Measurements from ENCODE around the gene SEMA5B.

The SEMA5B gene

GRCh38 chr3:122952520-122952919 is 75.0 kb downstream of the SEMA5B start:
- DNase-seq (ENCODE audit: low read depth, low spot score), result no peak
- no peak overlapping the region for H3K27ac ChIP-seq

DNA sequence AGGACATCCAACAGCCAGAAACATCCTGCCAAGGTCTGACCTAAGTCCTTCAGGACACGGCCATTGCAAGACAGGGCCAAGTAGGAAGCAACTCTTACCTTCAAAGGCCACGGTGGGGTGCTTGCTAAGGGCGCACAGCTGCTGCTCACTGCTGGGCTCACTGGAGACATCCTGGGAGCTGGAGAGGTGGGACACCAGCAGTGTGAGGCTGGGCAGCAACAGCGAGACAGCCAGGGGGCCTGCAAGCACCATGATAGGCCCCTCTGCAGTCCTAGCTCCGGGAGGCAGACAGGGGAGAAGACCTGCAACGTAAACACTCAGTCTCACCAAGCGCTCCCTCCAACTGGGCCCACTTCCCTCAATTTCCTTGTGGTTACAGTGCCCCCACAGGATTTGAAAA is 79.2 kb downstream of the SEMA5B start:
- no peak overlapping the region for H3K27ac ChIP-seq

GRCh38 chr3:122947738-122948137 is 79.8 kb downstream of the SEMA5B start:
- no peak overlapping the region for H3K27ac ChIP-seq
- DNase-seq (ENCODE audit: low read depth, low spot score), result no peak

More for the DNA sequence above, 79.2 kb downstream of the SEMA5B start:
- no peak for DNase-seq (ENCODE audit: low read depth, low spot score)

DNA sequence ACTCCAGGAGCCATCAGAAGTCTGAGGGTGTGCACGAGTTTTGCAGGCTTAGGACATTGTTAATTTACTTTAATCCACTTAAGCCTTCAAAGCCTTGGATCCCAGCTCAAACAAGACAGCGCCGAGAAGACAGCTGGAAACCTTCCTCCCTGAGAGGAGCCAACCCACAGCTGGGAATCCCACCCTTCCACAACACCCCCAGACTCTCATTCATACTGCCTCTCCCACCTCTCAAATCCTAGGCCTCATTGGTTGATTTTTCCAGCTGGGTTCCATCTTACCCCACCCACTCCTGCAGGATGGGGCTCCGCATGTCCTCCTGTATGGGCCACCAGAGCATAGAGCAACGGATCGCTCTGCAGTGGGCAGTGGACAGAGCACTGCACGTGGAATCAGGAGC is 80.4 kb downstream of the SEMA5B start:
- DNase-seq (ENCODE audit: low read depth, low spot score), result no peak
- H3K27ac ChIP-seq, result no peak overlapping the region

DNA sequence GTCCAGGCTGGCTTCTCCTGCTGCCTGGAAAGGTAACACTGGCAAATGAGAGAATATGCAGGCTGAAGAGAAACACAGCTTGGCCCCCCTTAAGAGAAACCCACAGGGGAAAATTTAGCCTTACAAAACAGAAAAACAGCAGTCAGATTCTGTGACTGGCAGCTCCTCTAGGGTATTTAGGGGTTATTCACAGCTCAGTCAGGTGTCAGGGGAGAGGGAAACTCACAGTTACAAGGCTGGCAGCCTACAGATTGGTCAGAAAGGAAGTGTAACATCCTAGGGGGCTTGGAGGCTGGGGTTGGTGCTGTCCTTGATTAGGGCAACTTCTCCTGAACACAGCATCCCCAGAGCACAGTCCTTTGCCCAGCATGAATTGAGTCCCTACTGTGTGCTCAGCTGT is 81.4 kb downstream of the SEMA5B start:
- no peak overlapping the region for H3K27ac ChIP-seq
- no peak for DNase-seq (ENCODE audit: low read depth, low spot score)

- H3K27ac ChIP-seq, result no peak overlapping the region
- DNase-seq (ENCODE audit: low read depth, low spot score), result no peak
These were observed 82.3 kb downstream of the SEMA5B start for GRCh38 chr3:122945230-122945629.

GRCh38 chr3:122944671-122945161 is 82.8 kb downstream of the SEMA5B start:
- no peak for DNase-seq (ENCODE audit: low read depth, low spot score)
- no peak overlapping the region for H3K27ac ChIP-seq

DNA sequence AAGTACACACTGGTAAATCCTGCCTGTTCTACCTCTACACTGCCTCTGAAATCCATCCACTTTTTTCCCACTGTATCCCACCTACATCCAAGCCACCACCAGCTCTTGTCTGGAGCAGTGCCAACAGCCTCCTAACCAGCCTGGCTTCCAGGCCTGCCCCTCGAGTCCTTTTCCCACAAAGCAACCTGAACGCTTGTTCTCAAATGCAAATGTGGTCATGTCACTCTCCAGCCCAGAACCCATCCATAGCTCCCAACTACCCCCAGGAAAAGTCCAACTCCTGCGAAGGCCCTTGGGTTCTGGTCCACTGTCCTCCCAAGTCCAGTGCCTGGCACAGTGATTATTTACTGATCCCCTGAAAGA is 83.8 kb downstream of the SEMA5B start:
- no peak for DNase-seq (ENCODE audit: low read depth, low spot score)
- H3K27ac ChIP-seq, result no peak overlapping the region

DNA sequence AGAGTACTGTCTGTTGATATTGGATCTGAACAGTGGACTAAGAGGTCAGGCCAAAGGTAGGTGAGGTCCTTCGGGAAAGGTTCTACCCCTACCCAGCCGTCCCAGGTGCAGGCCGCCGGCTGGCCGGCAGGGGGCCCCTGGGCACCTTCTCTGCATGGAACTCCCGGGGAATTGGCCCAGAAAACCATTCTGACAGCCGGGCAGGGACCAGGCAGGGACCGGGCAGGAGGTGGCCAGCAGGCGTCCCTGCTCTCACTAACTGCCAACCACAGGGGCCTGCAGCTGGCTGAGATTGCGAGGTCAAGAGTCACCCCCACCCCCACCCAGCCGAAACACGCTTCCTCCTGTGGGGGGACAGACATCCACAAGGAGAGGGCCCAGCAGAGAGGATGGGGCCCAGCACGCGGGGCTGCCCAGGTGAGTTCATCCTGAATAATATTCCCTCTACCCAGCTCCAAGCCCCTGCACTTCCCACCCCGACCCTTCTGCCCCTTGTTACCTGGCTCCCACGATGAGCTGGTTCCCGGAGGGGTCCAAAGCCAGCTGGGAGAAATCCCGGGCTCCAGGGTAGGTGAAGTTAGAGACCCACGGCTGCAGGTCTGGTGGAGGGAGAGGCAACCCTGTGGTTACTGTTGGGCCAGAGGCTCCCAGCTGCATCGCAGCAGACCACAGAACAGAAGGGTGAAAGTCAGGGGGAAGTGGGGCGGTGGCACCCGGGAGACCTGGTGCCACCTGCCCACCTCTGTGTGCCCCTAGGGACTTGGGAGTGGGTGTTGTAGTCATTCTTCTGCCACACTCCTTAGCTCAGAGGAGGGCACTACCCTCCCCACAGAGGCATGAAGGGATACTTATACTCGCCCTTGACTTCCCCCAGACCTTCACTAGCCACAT is 84.4 kb downstream of the SEMA5B start:
- peak overlapping the region; percentile 59 for H3K27ac ChIP-seq
- DNase-seq (ENCODE audit: low read depth, low spot score), result no peak

DNA sequence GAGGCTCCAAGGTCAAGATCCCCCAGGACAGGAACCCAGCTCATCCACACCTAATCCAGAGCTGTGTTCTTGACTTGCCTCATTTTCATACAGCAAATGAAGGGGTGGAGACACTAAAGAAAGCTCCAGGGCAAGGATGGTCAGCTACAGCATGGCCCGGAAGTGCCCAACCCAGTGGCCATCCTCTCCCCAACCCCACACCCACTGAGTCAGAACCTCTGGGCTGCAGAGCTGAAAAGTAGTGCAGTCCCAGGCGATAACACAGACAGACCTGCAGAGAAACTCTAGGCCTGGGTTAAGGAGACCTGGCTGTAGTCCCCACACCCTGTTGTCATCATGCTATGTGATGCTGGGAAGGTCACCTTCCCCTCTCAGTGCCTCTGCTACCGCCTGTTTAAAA is 85.3 kb downstream of the SEMA5B start:
- peak overlapping the region; percentile 59 for H3K27ac ChIP-seq
- DNase-seq (ENCODE audit: low read depth, low spot score), result no peak

DNA sequence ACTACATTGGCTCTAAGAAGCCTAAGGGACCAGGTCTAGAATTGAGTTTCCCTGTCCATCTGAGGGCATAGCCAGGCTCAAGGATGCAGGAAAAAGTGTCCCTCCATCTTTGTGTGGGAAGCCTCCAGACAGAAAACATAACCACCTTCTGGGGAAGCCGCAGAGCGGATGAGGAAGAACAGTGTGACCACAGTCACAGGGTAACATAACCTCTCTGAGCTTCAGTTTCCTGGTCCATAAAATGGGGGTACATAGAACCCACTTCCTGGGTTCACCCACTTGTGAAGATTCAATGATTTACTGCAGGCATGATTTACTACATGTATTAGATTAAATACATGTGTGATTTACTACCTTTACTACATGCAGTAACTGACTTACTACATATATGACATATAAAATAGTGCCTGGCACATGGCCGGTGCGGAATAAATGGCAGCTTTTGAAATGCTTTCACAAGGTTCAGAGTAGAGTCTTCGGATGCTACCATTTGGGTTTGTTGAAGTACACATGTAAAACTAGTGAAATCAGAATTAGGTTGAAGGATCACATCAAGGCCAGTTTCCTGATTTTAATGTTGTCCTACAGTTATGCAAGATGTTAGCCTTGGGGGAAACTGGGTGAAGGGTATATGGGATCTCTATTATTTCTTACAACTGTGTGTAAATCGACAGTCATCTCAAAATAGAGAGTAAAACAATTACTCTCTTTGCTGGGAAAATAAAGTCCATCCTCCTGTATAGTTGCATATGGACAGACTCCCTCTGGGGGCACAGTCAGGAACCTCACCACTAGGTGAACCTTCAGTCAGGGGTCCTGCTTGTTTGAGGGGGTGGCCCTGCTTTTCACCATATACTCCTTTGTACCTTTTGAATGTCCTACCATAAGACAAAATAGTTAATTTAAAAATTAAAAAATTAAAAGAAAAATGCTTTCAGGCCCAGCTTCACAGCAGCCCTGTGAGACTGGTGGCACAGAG is 86.0 kb downstream of the SEMA5B start:
- peak overlapping the region; percentile 59 for H3K27ac ChIP-seq
- no peak for DNase-seq (ENCODE audit: low read depth, low spot score)

GRCh38 chr3:122940628-122941086 is 86.9 kb downstream of the SEMA5B start:
- no peak for DNase-seq (ENCODE audit: low read depth, low spot score)
- no peak overlapping the region for H3K27ac ChIP-seq

DNA sequence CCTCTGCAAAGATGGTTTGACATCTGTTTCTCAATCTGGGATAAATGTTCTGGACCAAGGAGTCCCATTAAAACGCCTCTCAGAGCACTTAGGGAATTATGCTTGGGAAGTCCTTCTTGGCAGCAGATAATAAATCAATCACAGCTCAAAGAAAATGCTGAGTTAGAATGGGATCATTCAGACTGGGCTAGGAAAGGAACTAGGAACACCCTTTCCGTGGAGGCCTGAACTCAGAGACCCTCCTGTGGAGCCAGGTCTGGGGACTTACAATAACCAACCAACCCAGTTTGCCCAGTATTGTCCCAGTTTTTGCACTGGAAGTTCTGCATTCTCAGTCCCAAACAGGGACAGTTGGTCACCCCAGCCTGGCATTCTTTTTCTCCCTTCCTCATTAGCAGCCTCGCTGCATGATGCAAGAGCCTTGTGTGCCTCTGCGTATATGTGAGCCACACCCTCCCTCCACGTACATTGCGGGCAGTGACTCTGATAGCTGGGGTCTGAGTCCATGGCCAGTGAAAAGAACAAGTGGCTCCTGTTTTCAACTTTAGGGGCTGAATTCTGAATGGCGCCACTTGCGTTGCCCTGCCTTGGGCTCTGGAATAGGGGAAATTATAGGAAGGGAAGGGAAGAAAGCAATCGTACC is 88.7 kb downstream of the SEMA5B start:
- no peak overlapping the region for H3K27ac ChIP-seq
- DNase-seq (ENCODE audit: low read depth, low spot score), result no peak

- no peak overlapping the region for H3K27ac ChIP-seq
- DNase-seq (ENCODE audit: low read depth, low spot score), result no peak
These were observed 89.8 kb downstream of the SEMA5B start for GRCh38 chr3:122937745-122938144.

GRCh38 chr3:122936986-122937385 is 90.6 kb downstream of the SEMA5B start:
- no peak for DNase-seq (ENCODE audit: low read depth, low spot score)
- H3K27ac ChIP-seq, result no peak overlapping the region

GRCh38 chr3:122936335-122936734 is 91.2 kb downstream of the SEMA5B start:
- no peak for DNase-seq (ENCODE audit: low read depth, low spot score)
- no peak overlapping the region for H3K27ac ChIP-seq

GRCh38 chr3:122934251-122934650 is 93.3 kb downstream of the SEMA5B start:
- H3K27ac ChIP-seq, result peak overlapping the region; percentile 95

DNA sequence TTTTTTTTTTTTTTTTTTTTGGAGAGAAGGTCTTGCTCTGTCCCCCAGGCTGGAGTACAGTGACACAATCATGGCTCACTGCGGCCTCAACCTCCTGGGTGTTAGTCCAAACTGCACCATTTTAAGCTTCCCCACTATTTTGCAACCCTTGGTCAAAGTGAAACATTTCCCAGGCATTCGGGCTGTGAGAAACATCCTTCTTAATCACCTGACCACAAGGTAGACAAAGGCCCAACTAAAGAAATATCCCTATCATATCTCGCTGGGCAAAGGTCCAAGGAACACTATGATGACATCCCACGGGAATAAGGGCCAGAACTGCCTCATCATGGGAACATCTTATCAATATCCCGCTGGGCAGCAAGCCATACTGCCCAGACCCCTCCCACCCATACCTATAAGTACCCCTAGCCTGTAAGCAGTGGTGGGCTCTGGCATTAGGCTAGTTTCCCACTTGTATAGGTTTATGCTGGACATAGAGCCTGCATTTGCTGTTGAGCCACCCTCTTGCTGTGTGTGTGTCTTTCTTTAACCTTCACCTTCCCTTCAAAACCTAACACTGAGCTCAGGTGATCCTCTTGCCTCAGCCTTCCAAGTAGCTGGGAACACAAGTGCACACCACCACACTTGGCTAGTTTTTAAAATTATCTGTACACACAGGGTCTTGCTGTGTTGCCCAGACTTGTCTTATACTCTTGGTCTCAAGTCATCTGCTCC is 95.2 kb downstream of the SEMA5B start:
- peak; percentile 92 for DNase-seq (ENCODE audit: low read depth, low spot score)
- H3K27ac ChIP-seq, result peak overlapping the region; percentile 95

More at GRCh38 chr3:122934251-122934650, 93.3 kb downstream of the SEMA5B start:
- peak; percentile 87 for DNase-seq (ENCODE audit: low read depth, low spot score)

GRCh38 chr3:122931636-122932035 is 95.9 kb downstream of the SEMA5B start:
- peak overlapping the region; percentile 95 for H3K27ac ChIP-seq
- DNase-seq (ENCODE audit: low read depth, low spot score), result peak; percentile 99
